Mesothelial cell of epicardium (in vitro differentiated cells): ENCODE measurements around the gene PCSK2. TPM values are rescaled to one million over a fixed set of nuclear protein-coding genes. Genes with fewer than 3 reads are reported as not detected.

Experiments
- DNase-seq, 2 experiments: peaks; one replicate each; pipeline ENCODE4 v3.0.0; 2021; ENCODE audit warnings: low spot score in 2 of 2; ENCODE audit not compliant: unreplicated experiment in 2 of 2
- H3K27ac Mint-ChIP-seq: 2 replicates; pipeline ENCODE4 v1.8.0; 2021; ENCODE audit warnings: mixed read lengths
- H3K27me3 Mint-ChIP-seq: 2 replicates; pipeline ENCODE4 v1.8.0; 2021; ENCODE audit warnings: low read depth, mixed read lengths
- H3K36me3 Mint-ChIP-seq: 2 replicates; pipeline ENCODE4 v1.8.0; 2021; ENCODE audit warnings: mixed read lengths
- H3K4me1 Mint-ChIP-seq: 2 replicates; pipeline ENCODE4 v1.8.0; 2021; ENCODE audit warnings: mixed read lengths
- H3K4me3 Mint-ChIP-seq: 2 replicates; pipeline ENCODE4 v1.8.0; 2021; ENCODE audit warnings: mild to moderate bottlenecking, moderate library complexity, mixed read lengths
- H3K9me3 Mint-ChIP-seq: 2 replicates; pipeline ENCODE4 v1.8.0; 2021; ENCODE audit warnings: mixed read lengths
- total RNA-seq: library from RNA; stranded (reverse); gene quantifications from 3 replicates; pipeline ENCODE4 v1.2.1, GENCODE V29; 2021
- TF ChIP-seq, protein P1 (sequence below): fragments of 200-600 bp; sonication (generic); IDR thresholded peaks from one replicate; pipeline ENCODE4 v1.5.0; 2021; ENCODE audit warnings: antibody characterized with exemption; ENCODE audit not compliant: unreplicated experiment

Gene PCSK2
- total RNA-seq, 1 donor from 2014 or later = 0.38 TPM

- Mint-ChIP-seq H3K4me1 (peaks cover 7% of the 10 kb centered on the region), H3K27ac (no peak overlapping the region), H3K9me3 (no peaks in the 10 kb centered on the region), H3K4me3 (no peak overlapping the region), H3K36me3 (no peaks in the 10 kb centered on the region), H3K27me3 (no peaks in the 10 kb centered on the region)
- no peak for DNase-seq
- TF ChIP-seq, protein P1, sequence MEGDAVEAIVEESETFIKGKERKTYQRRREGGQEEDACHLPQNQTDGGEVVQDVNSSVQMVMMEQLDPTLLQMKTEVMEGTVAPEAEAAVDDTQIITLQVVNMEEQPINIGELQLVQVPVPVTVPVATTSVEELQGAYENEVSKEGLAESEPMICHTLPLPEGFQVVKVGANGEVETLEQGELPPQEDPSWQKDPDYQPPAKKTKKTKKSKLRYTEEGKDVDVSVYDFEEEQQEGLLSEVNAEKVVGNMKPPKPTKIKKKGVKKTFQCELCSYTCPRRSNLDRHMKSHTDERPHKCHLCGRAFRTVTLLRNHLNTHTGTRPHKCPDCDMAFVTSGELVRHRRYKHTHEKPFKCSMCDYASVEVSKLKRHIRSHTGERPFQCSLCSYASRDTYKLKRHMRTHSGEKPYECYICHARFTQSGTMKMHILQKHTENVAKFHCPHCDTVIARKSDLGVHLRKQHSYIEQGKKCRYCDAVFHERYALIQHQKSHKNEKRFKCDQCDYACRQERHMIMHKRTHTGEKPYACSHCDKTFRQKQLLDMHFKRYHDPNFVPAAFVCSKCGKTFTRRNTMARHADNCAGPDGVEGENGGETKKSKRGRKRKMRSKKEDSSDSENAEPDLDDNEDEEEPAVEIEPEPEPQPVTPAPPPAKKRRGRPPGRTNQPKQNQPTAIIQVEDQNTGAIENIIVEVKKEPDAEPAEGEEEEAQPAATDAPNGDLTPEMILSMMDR = no peak
Observed at GRCh38 chr20:17503301-17504065, 276.6 kb downstream of the PCSK2 start.

DNA sequence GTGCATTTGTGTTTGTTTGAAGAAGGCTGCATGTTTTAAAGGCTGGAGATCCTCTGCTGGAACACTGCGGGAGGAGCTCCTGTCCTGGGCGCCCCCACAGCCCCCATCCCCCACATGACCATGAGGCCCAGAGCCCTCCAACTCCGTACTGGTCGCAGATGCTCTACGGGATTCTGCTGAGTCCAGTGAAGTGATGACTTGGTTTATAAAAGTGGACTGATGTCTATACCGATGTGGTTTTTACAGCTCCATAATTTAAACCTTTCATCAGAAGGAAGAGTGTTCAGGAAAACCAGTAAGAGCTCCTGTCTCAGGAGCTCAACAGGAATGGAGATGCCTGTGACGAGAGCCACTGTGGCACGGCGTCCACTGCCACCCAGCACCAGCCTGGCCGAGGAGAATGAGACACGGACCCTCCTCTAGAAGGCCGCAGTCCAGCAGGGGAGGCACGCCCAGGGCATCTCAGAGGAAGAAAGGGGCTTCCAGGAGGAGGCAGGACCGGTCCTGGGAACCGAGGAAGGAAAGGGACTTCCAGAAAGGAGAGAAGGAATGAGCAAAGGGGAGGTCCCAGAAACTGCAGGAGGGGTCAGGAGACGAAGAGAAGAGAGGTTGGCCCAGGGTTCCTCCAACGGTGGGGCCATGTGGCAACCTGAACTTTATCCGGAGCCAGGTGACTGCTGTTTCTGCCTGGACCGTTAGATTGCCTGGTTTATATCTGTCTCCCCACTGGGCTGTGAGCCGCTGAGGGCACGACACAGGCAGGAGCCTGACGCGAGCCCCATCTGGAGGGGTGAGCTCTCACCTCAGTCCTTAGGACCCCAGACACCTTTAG, 277.4 kb downstream of the PCSK2 start:
- H3K4me3 Mint-ChIP-seq = peak overlapping the region; percentile 75
- no peak overlapping the region for H3K27ac Mint-ChIP-seq

GRCh38 chr20:17504898-17505635, 278.2 kb downstream of the PCSK2 start:
- Mint-ChIP-seq H3K4me3 (peak overlapping the region; percentile 75), H3K4me1 (peaks cover 7% of the 10 kb centered on the region), H3K27me3 (no peaks in the 10 kb centered on the region), H3K27ac (no peak overlapping the region), H3K9me3 (no peaks in the 10 kb centered on the region), H3K36me3 (no peaks in the 10 kb centered on the region)
- TF ChIP-seq, protein P1 = peak; percentile 76
- DNase-seq = peak in 1 of 2 experiments; percentile 62

More for the DNA sequence above, 277.4 kb downstream of the PCSK2 start:
- peaks cover 7% of the 10 kb centered on the region for H3K4me1 Mint-ChIP-seq
- TF ChIP-seq, protein P1 = no peak
- H3K27me3 Mint-ChIP-seq = no peaks in the 10 kb centered on the region
- no peak for DNase-seq
- no peaks in the 10 kb centered on the region for H3K9me3 Mint-ChIP-seq
- no peaks in the 10 kb centered on the region for H3K36me3 Mint-ChIP-seq

GRCh38 chr20:17505636-17506517, 279.0 kb downstream of the PCSK2 start:
- no peaks in the 10 kb centered on the region for H3K9me3 Mint-ChIP-seq
- H3K27ac Mint-ChIP-seq = no peak overlapping the region
- no peaks in the 10 kb centered on the region for H3K36me3 Mint-ChIP-seq
- peak overlapping the region; percentile 75 for H3K4me3 Mint-ChIP-seq
- peaks cover 7% of the 10 kb centered on the region for H3K4me1 Mint-ChIP-seq
- no peak for DNase-seq
- H3K27me3 Mint-ChIP-seq = no peaks in the 10 kb centered on the region
- TF ChIP-seq, protein P1 = no peak

- no peak overlapping the region for H3K27ac Mint-ChIP-seq
- H3K27me3 Mint-ChIP-seq = no peaks in the 10 kb centered on the region
- H3K36me3 Mint-ChIP-seq = no peaks in the 10 kb centered on the region
- H3K9me3 Mint-ChIP-seq = no peaks in the 10 kb centered on the region
- DNase-seq = no peak
- TF ChIP-seq, protein P1 = no peak
- H3K4me1 Mint-ChIP-seq = peaks cover 7% of the 10 kb centered on the region
- H3K4me3 Mint-ChIP-seq = no peak overlapping the region
Observed at GRCh38 chr20:17507032-17507431, 280.2 kb downstream of the PCSK2 start.
